Measurements from ENCODE around the gene CLN6. TPM values are rescaled to one million over a fixed set of nuclear protein-coding genes. Genes with fewer than 3 reads are reported as not detected.
"Not testable (repeated sequence)": the region's sequence is repeated elsewhere in the genome, so short reads cannot be mapped to it uniquely, and the experiment has no call there.

Gene CLN6
- polyA plus RNA-seq, 4 donors, result 32.7 to 41.4 (median 33.9) TPM

- DNase-seq (ENCODE audit: low read depth in 4 of 4, low spot score in 3 of 4), result no peak
Measured at GRCh38 chr15:68224546-68225250, 4.8 kb downstream of the CLN6 start.

DNA sequence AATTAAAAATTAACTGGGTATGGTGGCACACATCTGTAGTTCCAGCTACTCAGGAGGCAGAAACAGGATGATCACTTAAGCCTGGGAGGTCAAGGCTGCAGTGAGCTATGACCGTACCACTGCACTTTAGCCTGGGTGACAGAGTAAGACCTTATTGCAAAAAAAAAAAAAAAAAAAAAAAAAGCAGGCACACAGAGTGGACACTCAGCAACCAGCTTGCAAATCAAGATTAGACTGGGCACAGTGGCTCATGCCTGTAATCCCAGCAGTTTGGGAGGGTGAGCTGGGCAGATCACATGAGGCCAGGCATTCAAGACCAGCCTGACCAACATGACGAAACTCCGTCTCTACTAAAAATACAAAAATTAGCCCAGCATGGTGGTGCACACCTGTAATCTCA is 5.4 kb downstream of the CLN6 start:
- DNase-seq (ENCODE audit: low read depth in 4 of 4, low spot score in 3 of 4), result no peak

- DNase-seq (ENCODE audit: low read depth in 4 of 4, low spot score in 3 of 4), result no peak
Measured at GRCh38 chr15:68223171-68223570, 6.4 kb downstream of the CLN6 start.

DNA sequence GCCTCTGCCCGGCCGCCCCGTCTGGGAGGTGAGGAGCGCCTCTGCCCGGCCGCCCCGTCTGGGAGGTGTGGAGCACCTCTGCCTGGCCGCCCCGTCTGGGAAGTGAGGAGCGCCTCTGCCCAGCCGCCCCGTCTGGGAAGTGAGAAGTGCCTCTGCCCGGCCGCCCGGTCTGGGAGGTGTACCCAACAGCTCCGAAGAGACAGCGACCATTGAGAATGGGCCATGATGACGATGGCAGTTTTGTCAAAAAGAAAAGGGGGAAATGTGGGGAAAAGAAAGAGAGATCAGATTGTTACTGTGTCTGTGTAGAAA is 7.1 kb downstream of the CLN6 start:
- DNase-seq (ENCODE audit: low read depth in 4 of 4, low spot score in 3 of 4), result not testable (repeated sequence)

- not testable (repeated sequence) for DNase-seq (ENCODE audit: low read depth in 4 of 4, low spot score in 3 of 4)
Measured at GRCh38 chr15:68221530-68222431, 7.7 kb downstream of the CLN6 start.

DNA sequence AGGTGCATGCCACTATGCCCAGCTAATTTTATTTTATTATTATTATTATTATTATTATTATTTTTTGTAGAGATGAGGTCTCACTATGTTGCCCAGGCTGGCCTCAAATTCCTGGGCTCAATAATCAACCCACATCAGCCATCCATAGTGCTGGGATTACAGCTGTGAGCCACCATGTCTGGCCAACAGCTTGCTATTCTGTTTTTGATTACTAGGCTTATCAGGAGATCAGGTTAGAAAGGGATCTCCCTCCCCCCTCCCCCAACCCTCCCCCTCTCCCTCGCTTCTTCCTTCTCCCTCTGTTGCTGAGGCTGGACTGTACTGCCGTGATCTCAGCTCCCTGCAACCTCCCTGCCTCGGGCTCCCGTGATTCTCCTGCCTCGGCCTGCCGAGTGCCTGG is 8.6 kb downstream of the CLN6 start:
- no peak for DNase-seq (ENCODE audit: low read depth in 4 of 4, low spot score in 3 of 4)

GRCh38 chr15:68220489-68220888 is 9.0 kb downstream of the CLN6 start:
- no peak for DNase-seq (ENCODE audit: low read depth in 4 of 4, low spot score in 3 of 4)

DNA sequence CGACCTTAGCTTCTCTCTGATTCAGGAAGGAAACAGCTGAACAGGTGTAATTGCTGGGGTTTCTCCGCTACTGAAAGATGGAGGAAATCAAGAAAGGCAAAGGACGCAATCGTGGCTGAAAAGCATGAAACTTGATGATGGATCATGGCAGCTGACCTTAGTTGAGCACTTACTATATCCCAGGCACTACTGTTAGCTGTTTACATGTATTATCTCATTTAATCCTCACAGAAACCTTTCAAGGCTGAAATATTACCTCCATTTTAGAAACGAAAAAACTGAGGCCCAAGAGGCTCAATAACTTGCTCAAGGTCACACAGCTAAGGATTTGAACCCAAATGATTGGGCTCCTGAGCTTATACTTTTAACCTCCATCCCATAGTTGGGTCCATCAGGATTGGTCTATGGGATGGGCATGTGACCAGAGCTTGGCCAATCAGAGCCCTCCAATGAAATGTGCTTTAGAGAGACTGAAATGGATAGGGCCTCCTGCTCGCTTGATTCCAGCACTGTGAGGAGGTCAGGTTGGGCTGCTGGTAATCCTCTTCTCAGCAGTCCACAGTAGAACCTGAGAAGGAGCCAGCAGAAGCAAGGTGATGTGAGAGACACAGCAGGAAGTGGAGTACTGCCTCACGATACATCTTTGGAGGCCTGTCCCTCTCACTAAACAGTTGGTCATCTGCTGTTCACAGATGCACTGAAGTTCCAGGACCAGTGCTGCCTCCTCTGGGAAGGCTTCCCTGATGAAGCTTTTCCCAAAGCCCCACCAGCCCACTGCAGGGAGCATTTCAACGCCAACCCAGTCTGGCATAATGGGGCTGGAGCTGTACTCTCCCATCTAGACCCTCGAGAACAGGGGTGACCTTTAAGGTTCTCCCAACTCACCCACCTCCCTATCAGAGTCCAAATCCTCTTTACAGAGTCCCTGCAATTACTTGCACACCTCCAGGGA is 10.4 kb downstream of the CLN6 start:
- DNase-seq (ENCODE audit: low read depth in 4 of 4, low spot score in 3 of 4), result no peak

- DNase-seq (ENCODE audit: low read depth in 4 of 4, low spot score in 3 of 4), result no peak
Measured at GRCh38 chr15:68218331-68218730, 11.2 kb downstream of the CLN6 start.

DNA sequence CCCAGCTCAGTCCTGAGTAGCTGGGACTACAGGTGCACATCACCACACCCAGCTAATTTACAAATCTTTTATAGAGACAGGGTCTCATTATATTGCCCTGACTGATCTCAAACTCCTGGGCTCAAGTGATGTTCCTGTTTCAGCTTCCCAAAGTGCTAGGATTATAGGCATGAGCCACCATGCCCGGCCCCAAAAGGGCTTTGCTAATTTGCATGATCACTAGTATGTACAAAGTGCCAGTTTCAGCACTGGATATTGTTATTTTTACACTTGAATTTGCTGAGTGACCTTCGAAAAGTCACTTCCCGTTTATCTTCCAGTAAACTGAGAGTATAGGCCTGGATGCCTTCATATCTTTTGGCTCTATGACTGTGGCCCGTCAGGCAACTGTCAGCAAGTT is 12.2 kb downstream of the CLN6 start:
- DNase-seq (ENCODE audit: low read depth in 4 of 4, low spot score in 3 of 4), result no peak

DNA sequence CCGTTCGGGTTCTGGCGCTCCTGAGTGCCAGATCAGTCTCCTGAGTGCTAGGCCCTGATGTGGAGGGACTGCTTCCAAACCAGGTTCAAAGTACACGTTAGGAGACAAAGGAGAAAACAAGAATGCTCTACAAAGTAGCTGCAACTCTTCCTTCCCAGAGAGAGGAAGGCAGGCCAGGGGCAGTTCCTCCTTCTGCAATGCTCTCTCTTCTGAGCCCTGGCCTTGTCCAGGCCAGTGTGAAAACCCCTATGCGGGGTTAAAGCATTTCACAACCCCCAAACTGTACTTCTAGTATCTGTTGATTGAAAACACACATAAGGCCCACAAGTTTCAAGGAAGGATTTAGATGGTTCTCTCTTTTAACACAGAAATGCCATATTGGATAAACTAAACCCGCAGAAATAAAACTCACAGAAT is 14.7 kb downstream of the CLN6 start:
- DNase-seq (ENCODE audit: low read depth in 4 of 4, low spot score in 3 of 4), result no peak

- no peak for DNase-seq (ENCODE audit: low read depth in 4 of 4, low spot score in 3 of 4)
Measured at GRCh38 chr15:68213991-68214837, 15.3 kb downstream of the CLN6 start.

- DNase-seq (ENCODE audit: low read depth in 4 of 4, low spot score in 3 of 4), result not testable (repeated sequence)
Measured at GRCh38 chr15:68213491-68213845, 16.1 kb downstream of the CLN6 start.

- no peak for DNase-seq (ENCODE audit: low read depth in 4 of 4, low spot score in 3 of 4)
Measured at GRCh38 chr15:68211656-68212320, 17.7 kb downstream of the CLN6 start.

GRCh38 chr15:68210821-68211655 is 18.5 kb downstream of the CLN6 start:
- peak in 1 of 4 donors; percentile 44 for DNase-seq (ENCODE audit: low read depth in 4 of 4, low spot score in 3 of 4)

DNA sequence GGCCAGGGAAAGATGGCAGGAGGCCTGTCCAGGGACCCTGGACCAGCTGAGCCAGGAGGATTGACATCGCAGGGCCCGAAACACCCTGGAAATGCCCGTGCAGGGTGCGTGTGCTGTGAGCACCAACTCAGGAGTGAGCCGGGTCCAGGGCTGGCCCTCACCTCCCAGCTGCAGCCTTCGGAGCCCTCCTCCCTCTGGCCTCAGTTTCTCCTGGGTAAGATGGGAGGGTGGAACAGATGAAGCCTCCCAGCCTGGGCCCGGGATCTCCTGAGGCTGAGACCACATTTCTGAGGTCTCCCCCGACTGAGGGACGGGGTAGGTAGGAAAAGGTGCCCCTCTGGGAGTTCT is 19.1 kb downstream of the CLN6 start:
- DNase-seq (ENCODE audit: low read depth in 4 of 4, low spot score in 3 of 4), result no peak

DNA sequence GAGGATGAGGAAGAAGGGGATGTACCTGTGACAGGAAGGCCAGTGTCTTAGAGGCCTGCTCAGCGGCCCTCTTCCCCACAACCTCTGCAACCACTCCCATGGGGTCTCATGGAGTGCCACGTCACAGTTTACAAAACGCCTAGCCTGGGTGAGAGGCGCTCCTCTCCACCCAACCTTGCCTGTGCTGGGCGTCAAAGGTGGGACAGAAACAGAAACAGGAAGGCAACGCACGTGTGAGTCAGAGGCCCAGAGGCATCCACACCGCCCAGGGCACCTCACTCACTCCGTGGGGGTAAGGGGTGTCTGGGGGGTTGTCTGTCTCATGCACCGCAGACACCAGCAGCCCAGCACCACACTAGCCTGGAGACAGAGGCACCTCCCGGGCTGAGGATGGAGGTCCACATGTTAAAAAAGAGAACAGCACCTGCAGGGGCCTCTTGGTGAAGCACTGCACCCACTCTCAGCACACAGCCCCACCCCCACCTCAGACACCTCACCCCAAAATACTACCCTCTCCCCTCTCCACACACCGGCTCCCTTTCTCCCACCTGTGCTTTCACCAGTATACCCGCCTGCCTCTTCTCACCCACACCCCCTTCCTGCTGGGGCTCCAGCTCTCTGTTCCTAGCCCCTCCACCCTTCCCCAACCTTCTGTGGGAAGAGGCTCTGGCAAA is 19.7 kb downstream of the CLN6 start:
- no peak for DNase-seq (ENCODE audit: low read depth in 4 of 4, low spot score in 3 of 4)

DNA sequence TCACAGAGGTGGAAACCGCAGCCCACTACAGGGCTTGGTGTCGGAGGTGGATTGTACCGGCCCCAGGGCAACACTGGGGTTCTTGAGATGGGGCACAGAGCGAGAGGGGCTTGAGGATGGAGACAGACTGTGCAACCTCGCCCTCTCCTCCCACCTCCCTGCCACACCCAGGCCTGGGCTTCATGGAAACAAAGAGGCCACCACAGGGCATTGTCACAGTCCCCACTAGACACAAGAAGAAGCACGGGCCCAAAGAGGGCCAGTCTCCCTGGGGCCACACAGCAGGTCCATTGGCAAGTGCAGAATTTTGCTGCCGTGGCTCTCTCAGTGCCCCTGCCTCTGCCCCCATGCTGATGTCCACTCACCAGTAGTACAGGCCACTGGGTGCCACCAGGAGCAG is 20.3 kb downstream of the CLN6 start:
- DNase-seq (ENCODE audit: low read depth in 4 of 4, low spot score in 3 of 4), result no peak

Measured in right renal pelvis (tissue), 4 donors.